Ascending aorta (tissue), 2 donors: ENCODE measurements around the gene TEKTIP1. TPM values are rescaled to one million over a fixed set of nuclear protein-coding genes. Genes with fewer than 3 reads are reported as not detected.

Source experiments
- DNase-seq, 2 donors: peaks; one replicate each; pipeline ENCODE4 v3.0.0-alpha.2; 2019; ENCODE audit warnings: low spot score in 2 of 2
- H3K27ac ChIP-seq, 2 donors: fragments of 200-600 bp; sonication (generic); one replicate each; pipeline ENCODE4 v1.5.1; 2016 to 2017; ENCODE audit warnings: mild to moderate bottlenecking in 1 of 2
- H3K27me3 ChIP-seq: fragments of 200-600 bp; sonication (generic); one replicate; pipeline ENCODE4 v1.5.1; 2017
- H3K36me3 ChIP-seq, 2 donors: fragments of 200-600 bp; sonication (generic); one replicate each; pipeline ENCODE4 v1.5.1; 2016
- H3K4me1 ChIP-seq, 2 donors: fragments of 200-600 bp; sonication (generic); one replicate each; pipeline ENCODE4 v1.5.1; 2016 to 2017; ENCODE audit warnings: mild to moderate bottlenecking in 1 of 2
- H3K4me3 ChIP-seq, 2 donors: fragments of 200-600 bp; sonication (generic); one replicate each; pipeline ENCODE4 v1.5.1; 2016 to 2017; ENCODE audit warnings: mild to moderate bottlenecking in 1 of 2
- H3K9me3 ChIP-seq, 2 donors: fragments of 200-600 bp; sonication (generic); one replicate each; pipeline ENCODE4 v1.5.1; 2016
- intact Hi-C: fragments of 100-400 bp; cut with DNase I; formaldehyde crosslinking; loops from one replicate; pipeline ENCODE4 v1.15.1; 2023
- total RNA-seq: library from RNA; depleted of rRNA; stranded (reverse); fragments of >200 nt; gene quantifications from one replicate; pipeline ENCODE4 v1.1.0, GENCODE V29; 2016
- TF ChIP-seq, protein P1 (sequence below), 3 experiments: fragments of 200-600 bp in 2 of 3; fragments of 450-650 bp in 1 of 3; sonication (generic) in 2 of 3; IDR thresholded peaks; one replicate each; pipeline ENCODE4 v1.5.1; 2016 to 2019; ENCODE audit warnings: antibody characterized with exemption in 3 of 3, mild to moderate bottlenecking in 1 of 3, moderate library complexity in 1 of 3

TEKTIP1 gene
- total RNA-seq, result not detected

DNA sequence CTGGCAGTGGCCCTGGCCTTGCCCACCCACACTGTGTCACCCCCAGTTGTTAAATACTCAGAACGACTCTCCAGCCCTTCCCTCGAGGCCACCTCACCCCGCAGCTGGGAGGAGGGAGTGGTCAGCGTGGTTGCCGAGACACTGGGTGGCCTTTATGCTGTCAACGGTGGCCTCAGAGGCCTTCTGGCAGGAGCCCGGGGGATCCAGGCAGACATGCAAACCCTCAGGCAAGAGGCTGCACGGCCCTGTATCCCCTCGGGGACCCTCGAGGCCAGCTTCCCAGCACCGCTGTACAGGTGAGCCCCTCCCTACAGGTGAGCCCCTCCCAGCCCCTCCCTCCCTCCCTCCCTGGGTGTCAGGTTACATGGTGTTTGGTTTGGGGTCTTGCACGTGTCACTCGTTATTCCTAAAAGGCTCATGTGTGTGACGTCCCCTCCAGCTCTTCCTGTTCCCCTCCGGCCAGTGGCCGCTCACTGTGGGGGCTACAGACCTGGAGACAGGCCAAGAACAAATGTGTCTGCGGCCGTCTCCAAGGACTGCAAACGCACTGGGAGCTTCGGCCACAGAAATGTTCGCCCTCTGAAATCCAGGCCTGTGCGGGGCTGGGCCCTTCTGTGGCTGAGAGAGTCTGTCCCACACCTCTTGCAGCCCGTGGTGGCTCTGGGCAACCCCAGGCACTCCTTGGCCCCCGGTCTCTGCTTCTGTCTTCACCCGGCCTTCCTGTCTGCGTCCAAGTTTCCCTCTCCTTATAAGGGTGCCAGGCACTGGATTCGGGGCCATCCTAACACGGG is at the start of gene TEKTIP1:
TEKTIP1 (plus strand) TSS at position 210 of the 791 bp plus-strand sequence; CDS start at position 214, 4 bp downstream.
- Histone ChIP-seq H3K36me3 (peaks cover 25 to 34% of the 10 kb centered on the region in 2 donors), H3K27ac (no peak within 1 kb of the TSS), H3K27me3 (no peaks in the 10 kb centered on the region), H3K4me1 (peaks cover 3 to 8% of the 10 kb centered on the region in 2 donors), H3K9me3 (peaks cover 0 to 3% of the 10 kb centered on the region in 2 donors), H3K4me3 (no peak within 1 kb of the TSS)
- TF ChIP-seq, protein P1, sequence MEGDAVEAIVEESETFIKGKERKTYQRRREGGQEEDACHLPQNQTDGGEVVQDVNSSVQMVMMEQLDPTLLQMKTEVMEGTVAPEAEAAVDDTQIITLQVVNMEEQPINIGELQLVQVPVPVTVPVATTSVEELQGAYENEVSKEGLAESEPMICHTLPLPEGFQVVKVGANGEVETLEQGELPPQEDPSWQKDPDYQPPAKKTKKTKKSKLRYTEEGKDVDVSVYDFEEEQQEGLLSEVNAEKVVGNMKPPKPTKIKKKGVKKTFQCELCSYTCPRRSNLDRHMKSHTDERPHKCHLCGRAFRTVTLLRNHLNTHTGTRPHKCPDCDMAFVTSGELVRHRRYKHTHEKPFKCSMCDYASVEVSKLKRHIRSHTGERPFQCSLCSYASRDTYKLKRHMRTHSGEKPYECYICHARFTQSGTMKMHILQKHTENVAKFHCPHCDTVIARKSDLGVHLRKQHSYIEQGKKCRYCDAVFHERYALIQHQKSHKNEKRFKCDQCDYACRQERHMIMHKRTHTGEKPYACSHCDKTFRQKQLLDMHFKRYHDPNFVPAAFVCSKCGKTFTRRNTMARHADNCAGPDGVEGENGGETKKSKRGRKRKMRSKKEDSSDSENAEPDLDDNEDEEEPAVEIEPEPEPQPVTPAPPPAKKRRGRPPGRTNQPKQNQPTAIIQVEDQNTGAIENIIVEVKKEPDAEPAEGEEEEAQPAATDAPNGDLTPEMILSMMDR (IDR thresholded peaks at IDR 0.05), result no peak
- DNase-seq, result no peak
- intact Hi-C loops, result no loop called here

DNA sequence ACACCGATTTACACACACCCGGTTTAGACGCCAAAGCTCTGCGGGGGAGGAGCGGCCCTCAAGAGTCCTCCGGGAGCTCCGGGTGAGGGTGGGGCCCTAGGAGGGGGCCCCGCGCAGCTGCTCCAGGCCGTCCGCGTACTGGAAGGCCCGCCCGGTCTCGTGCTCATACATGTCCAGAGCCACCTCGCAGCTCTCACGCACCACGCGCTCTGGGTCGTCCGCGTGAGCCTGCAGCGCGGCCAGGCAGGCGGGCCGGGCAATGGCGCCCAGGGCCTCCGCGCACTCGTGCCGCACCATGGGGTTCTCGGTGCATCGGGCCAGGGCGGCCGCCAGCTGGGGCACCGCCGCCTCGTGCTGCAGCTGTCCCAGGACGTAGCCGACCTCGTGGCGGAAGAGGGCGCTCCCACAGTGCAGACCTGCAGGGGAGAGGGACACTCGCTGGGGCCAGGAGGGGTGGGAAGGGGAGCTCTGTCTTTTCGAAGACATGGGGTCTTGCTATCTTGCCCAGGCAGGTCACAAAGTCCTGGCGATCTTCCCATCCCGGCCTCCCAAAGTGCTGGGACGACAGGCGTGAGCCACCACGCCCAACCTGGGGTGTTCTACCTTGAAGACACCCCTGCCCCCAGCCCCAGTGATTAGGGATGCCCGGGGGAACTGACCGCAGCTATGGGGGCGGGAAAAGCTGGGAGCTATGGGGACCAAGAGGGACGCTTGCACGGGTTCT is 47.4 kb upstream of the TEKTIP1 start:
- peaks cover 58 to 62% of the 10 kb centered on the region in 2 donors for H3K36me3 ChIP-seq
- intact Hi-C loops, result no loop called here
- no peak overlapping the region for H3K4me3 ChIP-seq
- TF ChIP-seq, protein P1 (IDR thresholded peaks at IDR 0.05), result no peak
- no peak for DNase-seq
- H3K9me3 ChIP-seq, result no peaks in the 10 kb centered on the region
- H3K27me3 ChIP-seq, result no peaks in the 10 kb centered on the region
- H3K4me1 ChIP-seq, result no peaks in the 10 kb centered on the region
- H3K27ac ChIP-seq, result no peak overlapping the region

DNA sequence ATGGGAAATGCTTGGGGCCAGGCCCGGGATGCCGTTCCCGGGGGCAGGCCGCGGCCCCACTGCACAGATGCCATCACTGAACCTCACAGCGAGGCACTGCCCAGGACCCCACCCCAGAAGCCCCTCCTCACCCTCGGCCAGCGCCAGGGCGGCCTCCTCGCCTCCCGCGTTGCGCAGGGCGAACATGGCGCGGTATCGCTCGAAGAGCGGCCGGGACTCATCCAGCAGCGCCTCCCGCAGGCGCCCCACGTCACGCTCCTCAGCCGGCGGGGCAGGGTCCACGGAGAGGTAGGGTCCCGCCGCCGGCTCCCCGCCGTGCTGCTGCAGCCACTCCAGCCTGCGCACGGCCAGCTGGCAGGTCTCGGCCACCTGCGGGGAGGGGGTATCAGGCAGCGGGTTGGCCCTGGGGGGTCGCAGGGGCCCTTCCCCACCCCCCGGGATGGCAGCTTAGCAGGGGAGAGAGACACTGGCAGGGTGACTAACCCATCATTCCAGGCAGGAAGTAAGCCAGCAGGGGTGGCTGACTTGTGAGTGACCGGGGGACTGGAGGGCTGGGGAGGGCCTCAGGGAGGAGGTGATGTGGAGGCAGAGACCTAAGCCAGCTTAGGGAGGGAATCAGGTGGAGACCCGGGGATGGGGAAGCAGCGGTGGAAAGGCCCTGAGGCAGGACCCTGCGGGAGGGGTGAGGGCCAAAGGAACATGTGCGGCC is 46.7 kb upstream of the TEKTIP1 start:
- Histone ChIP-seq H3K36me3 (peaks cover 59 to 65% of the 10 kb centered on the region in 2 donors), H3K4me1 (no peaks in the 10 kb centered on the region), H3K27ac (no peak overlapping the region), H3K27me3 (no peaks in the 10 kb centered on the region), H3K9me3 (no peaks in the 10 kb centered on the region), H3K4me3 (no peak overlapping the region)
- intact Hi-C loops, result no loop called here
- TF ChIP-seq, protein P1 (IDR thresholded peaks at IDR 0.05), result no peak
- no peak for DNase-seq

DNA sequence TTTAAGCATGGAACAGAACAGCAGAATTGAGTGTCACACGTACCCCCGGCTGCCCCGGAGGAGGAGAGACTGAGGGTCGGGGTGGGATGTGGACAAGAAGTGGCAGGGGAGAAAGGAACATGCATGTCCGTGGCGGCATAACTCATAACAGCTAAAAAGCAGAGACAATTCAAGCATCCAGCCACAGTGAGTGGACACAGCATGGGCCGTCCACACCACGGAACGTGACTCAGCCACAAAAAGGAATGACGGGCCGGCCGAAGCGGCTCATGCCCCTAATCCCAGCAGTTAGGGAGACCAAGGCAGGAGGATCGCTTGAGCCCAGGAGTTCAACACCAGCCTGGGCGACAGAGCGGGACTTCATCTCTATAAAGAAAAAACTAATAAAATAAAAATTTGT is 46.1 kb upstream of the TEKTIP1 start:
- intact Hi-C loops, result no loop called here
- Histone ChIP-seq H3K4me1 (no peaks in the 10 kb centered on the region), H3K27ac (no peak overlapping the region), H3K27me3 (no peaks in the 10 kb centered on the region), H3K36me3 (peaks cover 59 to 65% of the 10 kb centered on the region in 2 donors), H3K9me3 (no peaks in the 10 kb centered on the region), H3K4me3 (no peak overlapping the region)
- no peak for DNase-seq
- TF ChIP-seq, protein P1 (IDR thresholded peaks at IDR 0.05), result no peak

DNA sequence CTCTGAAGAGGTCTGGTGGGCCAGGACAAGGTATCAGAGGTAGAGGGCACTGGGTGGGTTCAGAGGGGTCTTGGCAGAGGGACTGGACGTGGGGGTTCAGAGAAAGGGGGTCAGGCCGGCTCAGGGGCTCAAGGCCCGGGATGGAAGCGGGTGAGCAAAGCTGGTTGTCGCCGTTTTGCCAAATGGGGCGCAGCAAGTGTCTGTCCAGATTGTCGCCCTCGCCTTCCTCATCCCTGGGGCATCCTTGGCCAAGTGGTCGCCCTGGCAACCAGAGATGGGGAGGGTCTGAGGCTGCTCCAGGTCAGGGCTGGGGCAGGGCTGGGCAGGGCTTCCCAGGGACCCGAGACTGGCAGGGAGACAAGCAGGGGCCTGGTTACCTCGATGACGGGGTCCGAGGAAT is 45.3 kb upstream of the TEKTIP1 start:
- DNase-seq, result no peak
- H3K27ac ChIP-seq, result no peak overlapping the region
- no peaks in the 10 kb centered on the region for H3K9me3 ChIP-seq
- H3K27me3 ChIP-seq, result no peaks in the 10 kb centered on the region
- peaks cover 59 to 65% of the 10 kb centered on the region in 2 donors for H3K36me3 ChIP-seq
- H3K4me3 ChIP-seq, result no peak overlapping the region
- TF ChIP-seq, protein P1 (IDR thresholded peaks at IDR 0.05), result no peak
- intact Hi-C loops, result no loop called here
- H3K4me1 ChIP-seq, result no peaks in the 10 kb centered on the region
